HK-2 (cell line): ENCODE data around the gene CCM2L.
A peak's percentile ranks its signal among the peaks of the same experiment; 100 is the strongest.

Source experiments
- DNase-seq: peaks from one replicate; pipeline ENCODE4 v3.0.0-alpha.2; 2018; ENCODE audit not compliant: unreplicated experiment

CCM2L gene

DNA sequence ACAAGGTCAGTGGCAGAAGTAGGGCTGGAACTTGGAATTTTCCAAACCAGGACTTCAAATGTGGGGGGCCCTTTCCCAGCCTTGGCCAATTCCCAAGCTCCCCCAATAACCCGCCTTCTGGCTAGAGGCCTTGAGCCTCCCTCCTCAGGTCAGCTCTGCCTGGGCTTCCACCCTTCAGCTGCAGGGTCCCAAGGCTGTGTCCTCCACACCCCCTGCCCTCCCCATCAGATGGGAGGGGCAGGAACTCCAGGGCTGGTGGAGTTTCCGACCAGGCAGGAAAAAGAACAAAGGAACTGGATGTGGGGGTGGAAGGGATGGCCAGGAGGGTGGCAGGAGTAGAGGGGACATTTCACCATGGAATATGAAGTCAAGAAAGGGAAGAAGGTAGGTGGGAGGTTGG, at the start of gene CCM2L:
Gene CCM2L (plus strand): TSS at position 338 of the 400 bp plus-strand sequence. CDS start 17 bp downstream, at position 355.
- DNase-seq: no peak

DNA sequence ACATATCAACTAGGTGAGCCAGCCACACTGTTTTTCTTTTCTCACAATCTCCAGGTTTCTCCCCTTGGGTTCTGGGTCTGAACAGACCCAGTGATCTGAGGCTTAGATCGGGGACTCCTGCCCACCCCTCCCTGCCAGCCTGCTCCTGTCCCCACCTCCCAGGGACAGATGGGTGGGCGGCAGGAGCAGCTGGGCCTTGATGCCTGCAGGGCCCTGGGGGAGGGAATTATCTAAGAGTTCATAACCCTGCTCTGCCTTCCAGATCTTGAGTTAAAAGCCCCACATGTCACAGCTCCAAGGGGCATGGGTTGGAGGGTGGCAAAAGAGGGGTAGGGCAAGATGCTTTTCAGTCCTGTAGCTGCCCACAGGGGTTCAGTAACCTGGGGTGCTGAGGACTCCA, 47.5 kb upstream of the CCM2L start:
- DNase-seq: no peak

DNA sequence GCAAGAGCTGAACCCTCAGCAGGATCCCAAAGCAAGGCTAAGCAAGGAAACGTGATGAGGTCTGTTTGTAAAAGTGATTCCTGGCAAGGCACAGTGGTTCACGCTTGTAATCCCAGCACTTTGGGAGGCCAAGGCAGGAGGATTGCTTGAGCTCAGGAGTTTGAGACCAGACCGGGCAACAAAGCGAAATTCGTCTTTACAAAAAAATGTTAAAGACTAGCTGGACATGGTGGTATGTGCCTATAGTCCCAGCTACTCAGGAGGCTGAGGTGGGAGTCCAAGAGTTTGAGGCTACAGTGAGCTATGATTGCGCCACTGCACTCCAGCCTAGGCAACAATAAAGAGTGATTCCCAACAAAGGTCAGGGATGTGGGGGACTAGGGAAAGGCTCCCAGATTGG, 46.3 kb upstream of the CCM2L start:
- no peak for DNase-seq

DNA sequence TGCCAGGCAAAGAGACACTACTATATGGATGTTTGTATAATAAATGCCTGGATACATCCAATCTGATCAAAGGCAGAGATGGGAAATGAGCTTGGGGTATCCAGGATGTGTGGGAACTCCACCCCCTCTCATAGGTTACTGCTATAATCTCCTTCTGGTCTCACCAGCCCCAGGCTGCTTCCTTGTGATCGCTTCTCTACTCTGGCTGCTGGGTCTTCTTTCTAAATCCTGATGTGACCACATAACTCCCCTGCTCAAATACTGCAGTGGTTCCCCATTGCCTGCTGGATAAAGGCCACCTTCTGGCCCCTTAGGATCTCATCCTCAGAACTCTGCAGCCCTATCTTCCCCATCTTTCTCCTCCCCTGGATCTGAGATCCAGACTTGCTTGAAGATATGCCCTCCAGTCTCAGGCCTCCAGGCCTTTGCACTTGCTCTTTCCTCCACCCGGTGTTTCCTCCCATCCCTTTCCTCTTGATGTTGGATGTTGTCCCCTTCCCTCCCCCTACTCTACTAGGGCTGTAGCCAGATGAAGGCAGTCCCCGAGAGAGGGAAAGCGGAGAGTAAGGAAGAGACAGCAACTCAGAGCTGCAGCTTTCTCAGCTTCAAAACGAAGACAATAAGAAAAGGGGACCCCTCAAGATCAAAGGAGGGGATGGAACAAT, 43.1 kb upstream of the CCM2L start:
- no peak for DNase-seq

DNA sequence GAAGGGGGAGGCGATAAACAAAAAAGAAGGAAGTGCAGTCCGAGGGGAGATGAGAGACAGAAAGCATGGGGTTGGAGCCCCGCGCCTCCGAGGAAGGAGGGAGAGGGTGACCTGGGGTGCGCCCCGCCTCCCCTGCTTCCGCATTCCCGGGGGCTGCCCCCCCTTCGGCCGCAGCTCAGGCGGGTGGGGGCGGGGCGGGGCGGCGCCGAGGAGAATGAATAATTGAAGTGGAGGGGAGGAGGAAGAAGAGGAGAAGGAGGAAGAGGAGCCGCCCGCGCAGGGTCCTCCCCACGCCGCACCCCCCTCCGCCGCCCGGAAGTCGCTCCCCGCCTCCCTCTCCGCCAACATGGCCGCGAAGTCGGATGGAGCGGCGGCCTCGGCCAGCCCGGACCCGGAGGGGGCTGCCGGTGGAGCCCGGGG, 42.4 kb upstream of the CCM2L start, which contains the start of gene XKR7:
Gene XKR7 (plus strand): TSS at position 322 of the 420 bp plus-strand sequence. CDS start 25 bp downstream, at position 347.
- DNase-seq: peak; percentile 84

DNA sequence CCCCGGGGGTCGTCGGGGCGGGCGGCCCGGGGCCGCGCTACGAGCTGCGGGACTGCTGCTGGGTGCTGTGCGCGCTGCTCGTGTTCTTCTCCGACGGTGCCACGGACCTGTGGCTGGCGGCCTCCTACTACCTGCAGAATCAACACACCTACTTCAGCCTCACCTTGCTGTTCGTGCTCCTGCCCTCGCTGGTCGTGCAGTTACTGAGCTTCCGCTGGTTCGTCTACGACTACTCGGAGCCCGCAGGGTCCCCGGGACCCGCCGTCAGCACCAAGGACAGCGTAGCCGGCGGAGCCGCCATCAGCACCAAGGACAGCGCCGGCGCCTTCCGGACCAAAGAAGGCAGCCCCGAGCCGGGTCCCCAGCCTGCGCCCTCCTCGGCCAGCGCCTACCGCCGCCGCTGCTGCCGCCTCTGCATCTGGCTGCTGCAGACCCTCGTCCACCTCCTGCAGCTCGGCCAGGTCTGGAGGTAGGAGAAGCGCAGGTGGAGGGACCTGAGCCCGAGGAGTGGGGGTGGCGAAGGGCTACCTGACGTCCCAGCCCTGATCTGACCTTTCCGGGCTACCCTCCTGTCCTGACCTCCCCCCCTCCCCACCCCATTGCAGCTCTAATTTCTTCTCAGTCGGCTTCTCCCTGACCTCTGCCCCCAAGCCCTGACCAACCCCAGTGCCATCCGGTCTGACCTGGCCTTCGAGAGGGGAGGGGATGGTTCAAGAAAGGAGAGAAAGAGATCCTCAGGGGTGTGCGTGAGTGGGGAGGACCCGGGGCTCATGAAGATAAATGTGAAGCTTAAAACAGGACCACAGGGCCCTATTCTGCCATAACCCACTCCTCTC, 41.7 kb upstream of the CCM2L start:
- peak; percentile 94 for DNase-seq

DNA sequence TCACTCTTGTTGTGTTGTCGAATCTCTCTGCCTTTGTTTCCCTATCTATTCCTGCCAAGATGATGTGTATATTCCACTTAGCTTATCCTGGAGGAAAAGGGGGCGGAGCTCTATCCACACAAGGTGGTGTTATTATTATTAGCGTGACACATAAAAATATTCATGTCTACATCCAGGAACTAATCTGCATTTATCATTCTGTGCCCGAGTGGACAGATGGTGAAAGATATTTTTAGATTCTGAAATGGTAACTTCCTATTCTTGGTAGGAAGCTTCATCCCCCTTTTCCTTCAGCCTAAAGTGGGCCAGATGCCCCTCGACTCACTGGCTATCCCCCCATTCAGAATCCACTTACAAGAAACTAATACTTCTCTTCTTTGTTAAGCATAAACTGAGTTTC, 40.2 kb upstream of the CCM2L start:
- no peak for DNase-seq

DNA sequence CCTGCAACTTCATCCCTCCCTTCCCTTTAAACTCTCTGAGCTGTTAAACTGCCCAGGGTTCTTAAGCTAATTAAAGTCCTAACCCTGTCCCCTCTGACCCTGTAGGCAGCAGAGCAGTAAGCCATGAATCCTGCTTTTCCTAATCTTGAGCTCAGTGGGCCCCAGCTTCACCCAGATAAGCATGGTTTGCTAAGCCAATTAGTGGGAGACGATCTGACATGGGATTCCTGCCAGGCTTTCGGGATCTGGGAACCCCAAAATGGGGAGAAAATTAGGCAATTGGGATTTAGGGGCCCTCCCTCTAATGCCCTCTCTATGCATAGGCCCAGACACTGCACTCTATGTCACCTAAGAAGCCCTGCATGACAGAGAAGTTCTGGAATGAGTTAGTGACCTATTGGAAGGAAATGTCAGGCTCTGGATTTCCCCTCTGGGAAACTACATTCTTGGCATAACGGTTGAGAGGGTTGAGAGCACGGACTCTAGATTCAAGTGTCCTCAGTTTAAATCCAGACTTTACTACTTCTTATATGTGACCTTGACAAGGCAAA, 37.7 kb upstream of the CCM2L start:
- DNase-seq: peak; percentile 60

DNA sequence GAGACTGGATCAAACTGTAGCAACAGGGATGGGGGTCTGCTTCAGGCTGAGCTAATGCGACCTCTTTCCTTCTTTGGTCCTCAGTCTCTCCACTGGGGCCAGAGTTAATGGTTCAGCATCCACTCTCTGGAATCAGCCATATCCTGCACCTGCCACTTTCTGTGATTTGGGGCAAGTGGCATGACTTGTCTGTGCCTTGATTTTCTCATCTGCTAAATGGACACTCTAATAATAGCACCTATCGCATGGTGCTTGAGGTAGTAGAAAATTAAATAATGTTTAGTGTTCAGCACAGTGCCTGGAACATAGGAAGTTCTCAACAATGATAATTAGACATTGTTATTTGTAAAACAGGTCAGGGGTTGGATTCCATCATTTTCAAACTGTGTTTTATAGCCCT, 35.9 kb upstream of the CCM2L start:
- DNase-seq: no peak

DNA sequence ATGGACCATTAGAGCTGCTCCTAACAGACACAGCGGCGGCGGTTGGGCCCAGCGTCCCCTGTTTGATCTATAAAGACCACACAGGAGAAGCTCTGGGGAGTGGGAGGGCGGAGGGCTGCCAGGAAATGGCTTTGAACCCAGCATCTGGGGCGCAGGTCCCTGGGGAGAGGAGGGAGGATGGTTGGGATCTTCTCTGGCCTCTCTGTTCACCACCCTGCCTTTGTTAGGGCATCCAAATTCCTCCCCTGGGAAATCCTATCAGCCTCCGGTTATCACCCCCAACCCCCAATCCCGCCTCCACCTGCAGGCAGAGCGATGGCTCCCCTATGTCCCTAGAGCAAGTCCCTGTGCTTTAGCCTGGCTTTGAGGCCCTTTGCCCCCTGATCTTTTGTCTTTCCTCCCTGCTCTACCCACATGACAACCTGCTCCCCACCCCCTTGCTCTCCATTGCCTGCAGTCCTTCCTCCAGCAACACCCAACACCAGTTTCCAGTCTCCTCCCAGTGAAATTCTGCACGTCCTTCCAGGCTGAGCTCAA, 35.2 kb upstream of the CCM2L start:
- DNase-seq: no peak

DNA sequence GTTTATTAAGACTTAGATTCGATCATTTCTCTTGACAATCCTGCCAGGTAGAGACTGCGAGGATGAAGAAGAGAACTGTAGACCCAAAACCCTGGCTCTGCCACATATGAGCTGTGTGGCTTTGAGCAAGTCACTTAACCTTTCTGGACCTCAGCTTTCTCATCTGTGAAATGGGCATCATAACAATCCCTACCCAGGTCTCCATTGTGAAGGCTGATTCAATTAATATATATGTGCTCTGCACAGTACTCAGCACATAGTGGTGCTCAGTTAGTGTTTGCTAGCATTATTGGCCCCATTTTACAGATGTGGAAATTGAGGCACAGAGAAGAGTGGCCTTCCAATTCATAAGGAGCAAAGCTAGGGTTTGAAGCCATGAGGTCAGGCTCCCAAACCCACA, 34.4 kb upstream of the CCM2L start:
- no peak for DNase-seq

DNA sequence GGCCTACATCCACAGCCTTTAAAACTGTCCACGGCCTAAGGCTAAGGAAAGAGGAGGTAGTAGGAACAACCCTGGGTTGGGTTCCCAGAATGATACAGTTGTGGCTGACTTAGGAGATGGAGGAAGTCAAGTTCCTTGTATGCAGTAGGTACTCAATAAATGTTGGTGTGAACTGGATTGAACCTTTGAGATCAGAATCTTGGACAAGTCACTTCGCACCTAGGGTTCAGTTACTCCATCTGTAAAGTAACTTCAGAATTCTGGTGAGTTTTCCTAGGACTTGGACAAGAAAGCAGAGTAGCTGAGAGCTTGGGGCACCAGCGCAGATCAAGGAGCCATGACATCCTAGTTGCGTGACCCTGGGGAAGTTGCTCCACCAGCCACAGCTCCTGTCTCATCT, 33.2 kb upstream of the CCM2L start:
- DNase-seq: no peak

DNA sequence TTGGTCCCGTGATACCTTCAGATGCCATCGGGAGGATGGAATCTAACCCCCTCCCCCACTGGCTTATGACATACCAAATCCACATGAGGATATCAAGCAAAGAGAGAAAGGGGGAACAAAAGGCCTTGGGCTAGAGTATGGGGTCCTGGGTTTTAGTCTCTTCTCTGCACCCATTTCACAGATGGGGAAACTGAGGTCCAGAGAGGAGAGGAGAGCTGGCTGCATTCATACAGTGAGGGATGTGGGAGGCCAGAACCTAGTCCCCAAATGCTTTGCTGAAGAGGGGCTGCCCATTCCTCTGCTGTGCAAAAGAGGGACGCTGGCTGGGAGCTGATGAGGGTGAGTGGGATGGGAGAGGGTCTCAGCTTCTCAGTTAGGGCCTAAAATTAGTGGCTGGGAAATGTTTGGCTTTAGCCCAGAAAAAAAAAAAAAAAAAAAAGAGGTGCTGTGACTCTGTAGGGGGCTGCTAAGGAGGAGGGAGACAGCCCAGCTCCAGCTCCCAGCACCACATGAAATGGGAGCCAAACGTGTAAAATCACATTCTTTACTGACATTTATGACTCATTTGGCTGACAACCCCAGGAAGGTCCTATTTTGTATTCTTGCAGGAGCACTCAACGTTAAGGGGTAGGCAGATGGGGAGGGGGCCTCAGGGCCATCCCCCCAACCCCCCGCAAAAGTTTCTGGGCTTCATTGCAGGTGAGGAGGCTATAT, 30.4 kb upstream of the CCM2L start:
- no peak for DNase-seq

DNA sequence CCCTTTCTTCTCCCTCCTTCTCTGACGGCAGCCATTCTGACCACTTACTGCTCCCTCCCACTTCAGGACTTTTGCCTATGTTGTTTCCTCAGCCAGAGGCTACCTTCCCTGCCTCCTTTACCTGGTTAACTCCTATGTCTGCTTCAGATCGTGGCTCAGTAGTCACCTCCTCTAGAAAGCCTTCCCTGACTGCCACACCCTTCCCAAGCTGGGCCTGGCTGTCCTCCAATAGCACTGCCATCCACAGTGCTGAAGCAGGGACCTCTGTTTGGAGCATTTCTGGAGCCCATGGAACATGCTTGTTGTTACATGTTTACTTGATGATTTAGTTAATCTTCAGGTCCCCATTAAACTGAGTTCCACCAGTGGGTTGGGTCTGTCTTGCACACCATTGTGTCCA, 28.5 kb upstream of the CCM2L start:
- DNase-seq: no peak

DNA sequence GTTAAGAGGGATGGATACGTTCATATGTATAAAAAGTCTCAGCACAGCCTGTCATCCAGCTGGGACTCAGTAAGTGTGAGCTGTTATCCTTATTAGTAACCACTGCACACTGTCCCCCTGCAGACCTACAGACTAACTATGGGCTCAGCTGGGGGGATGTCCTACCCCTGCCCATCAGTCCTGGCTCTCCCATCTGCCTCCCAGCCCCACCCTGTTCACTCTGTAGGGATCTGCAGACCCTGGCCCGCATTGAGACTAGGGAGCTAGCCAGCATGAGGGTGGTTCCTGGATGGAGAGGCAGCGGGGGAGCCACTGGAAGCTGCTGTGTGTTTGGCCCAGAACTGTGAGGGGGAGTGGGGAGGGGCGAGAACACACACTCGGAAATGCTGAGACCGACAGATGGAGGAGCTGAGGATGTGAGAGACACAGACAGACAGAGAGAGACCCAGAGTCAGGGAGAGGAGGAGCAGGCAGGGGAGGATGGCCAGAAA, 25.2 kb upstream of the CCM2L start:
- DNase-seq: no peak

DNA sequence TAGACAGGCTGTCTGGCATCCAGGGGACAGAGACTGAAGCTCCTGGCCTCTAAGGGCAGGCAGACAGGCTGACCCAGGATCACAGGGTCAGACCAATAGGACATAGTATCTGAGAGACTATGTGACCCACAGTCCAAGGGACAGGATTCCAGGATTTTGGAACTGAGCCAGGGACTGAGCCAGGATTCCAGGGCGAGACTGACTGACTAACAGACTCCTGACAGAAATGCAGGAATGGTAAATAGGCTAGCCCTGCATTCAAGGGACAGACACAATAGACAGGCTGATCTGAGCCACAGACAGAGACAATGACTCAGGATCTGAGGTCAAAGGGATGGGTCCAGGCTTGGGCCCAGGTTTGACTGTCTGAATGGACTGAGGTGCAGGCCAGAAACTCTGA, 22.5 kb upstream of the CCM2L start:
- DNase-seq: peak; percentile 60

DNA sequence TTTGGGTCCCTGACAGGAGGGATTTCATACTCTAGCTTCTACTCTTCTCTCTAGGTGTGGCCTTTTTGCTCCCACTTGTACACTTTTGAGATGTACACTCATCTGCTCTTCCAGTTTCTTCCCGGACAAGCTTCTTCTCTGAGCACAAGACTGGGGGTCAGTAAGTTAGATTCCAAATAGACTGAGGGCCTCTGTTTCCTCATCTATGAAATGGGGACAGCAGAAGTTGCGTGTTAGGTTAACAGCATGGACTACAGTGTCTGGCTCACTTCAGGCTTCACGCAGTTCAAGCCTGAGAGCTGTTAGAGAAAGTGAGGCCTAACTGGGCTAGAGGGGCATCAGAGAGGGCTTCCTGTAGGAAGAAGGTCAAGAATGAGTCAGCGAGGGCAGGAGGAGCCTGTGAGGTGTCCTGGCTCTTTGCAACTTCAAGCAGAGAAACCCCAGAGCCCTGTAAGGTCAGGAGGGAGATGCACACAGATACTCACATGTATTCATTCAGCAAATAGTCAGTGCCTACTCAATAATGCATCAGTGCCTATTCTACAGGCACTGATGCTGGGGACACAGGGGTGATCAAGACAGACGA, 21.7 kb upstream of the CCM2L start:
- DNase-seq: no peak

DNA sequence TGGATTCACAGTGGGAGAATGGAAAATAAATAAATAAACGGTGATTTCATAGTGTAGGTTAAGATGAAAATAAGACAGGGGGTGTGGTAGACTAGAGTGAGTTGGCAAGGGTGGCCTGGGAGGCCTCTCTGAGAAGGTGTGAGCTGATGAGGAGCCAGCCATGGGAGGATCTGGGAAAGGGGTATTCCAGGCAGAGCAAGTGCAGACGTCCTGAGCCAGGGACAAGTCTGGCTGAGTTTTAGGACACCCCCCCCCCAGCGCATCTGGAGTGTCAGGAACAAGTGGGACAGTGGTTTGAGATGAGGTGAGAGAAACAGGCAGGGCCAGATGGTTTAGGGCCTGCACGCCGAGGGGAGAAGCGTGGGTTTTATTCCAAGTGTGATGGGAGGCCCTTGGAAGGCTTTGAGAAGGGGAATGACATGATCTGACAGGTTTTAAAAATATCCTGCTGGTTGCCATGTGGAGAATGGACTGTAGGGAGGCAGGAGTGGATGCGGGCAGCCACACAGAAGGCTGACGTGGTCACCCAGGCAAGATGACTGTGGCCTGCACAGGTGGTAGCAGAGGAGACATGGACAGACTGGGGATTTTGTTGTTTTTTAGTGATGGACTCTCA, 21.1 kb upstream of the CCM2L start:
- DNase-seq: no peak

DNA sequence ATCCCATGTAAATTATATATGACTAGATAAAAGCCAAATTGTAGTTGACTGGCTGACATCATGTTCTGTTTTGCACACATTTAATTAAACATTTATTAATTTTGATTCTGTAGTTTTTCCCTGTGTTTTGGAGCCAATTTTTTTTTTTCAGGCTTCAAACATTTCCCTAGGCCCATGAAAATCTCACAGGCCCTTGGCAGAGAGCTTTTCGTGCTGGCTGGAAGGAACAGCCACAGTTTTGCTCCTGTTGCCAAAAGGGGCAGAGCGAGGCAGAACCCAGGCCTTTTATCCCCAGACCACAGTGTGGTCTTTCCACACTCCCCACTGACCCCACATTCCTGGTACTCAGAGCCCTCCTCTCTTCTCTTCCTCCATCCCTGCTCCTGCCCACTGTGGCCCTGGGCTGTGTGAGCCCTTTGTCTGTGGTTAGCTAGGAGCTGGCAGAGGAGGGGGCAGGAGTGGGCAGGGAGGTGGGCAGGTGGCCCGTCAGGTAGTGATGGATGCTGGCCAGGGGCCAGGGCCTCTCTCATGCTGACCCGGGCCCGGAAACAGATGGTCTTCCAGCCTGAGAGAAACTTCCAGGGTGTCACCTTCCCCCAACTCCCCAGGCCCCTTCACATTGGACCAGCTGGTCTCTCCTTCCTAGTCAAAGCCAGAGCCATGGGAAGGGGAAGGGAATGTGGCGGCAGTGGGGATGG, 19.4 kb upstream of the CCM2L start:
- no peak for DNase-seq

DNA sequence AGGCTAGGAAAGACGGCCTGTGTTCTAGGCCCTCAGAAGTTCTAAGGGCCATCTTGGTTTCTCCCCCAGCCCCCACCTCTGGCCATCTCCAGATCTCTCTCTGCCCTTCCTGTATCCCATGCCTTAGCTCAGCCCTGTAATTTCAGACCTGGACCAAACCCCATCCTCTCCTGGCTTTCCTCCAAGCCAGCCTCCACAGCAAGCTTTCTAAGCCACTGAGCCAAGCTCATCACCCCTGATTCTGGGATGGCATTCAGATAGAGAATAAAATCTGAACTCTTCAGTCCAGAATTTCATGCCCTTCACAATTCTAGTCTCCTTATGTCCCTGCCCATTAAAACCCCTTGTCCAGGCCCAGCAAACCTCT, 18.9 kb upstream of the CCM2L start:
- DNase-seq: no peak
